ENCODE measurements around the gene GDPD4.

Gene GDPD4

GRCh38 chr11:77206264-77207018 is 95.0 kb downstream of the GDPD4 start:
- in situ Hi-C loops (cut with MboI; ENCODE audit: low sequenced_read_pairs): no loop called here

GRCh38 chr11:77205467-77206263 is 95.8 kb downstream of the GDPD4 start:
- in situ Hi-C loops (cut with MboI; ENCODE audit: low sequenced_read_pairs): no loop called here

- in situ Hi-C loops (cut with MboI; ENCODE audit: low sequenced_read_pairs): no loop called here
These were observed 96.6 kb downstream of the GDPD4 start for GRCh38 chr11:77204754-77205466.

GRCh38 chr11:77203901-77204753 is 97.4 kb downstream of the GDPD4 start:
- in situ Hi-C loops (cut with MboI; ENCODE audit: low sequenced_read_pairs): no loop called here

- in situ Hi-C loops (cut with MboI; ENCODE audit: low sequenced_read_pairs): no loop called here
These were observed 98.3 kb downstream of the GDPD4 start for GRCh38 chr11:77202941-77203900.

GRCh38 chr11:77201991-77202841 is 99.3 kb downstream of the GDPD4 start:
- in situ Hi-C loops (cut with MboI; ENCODE audit: low sequenced_read_pairs): no loop called here

GRCh38 chr11:77201370-77201769 is 100.1 kb downstream of the GDPD4 start:
- in situ Hi-C loops (cut with MboI; ENCODE audit: low sequenced_read_pairs): no loop called here

GRCh38 chr11:77200351-77201268 is 100.9 kb downstream of the GDPD4 start:
- in situ Hi-C loops (cut with MboI; ENCODE audit: low sequenced_read_pairs): no loop called here

- in situ Hi-C loops (cut with MboI; ENCODE audit: low sequenced_read_pairs): no loop called here
These were observed 102.2 kb downstream of the GDPD4 start for GRCh38 chr11:77199137-77199745.

GRCh38 chr11:77198440-77198849 is 103.0 kb downstream of the GDPD4 start:
- in situ Hi-C loops (cut with MboI; ENCODE audit: low sequenced_read_pairs): no loop called here

- in situ Hi-C loops (cut with MboI; ENCODE audit: low sequenced_read_pairs): no loop called here
These were observed 103.7 kb downstream of the GDPD4 start for GRCh38 chr11:77197626-77198320.

- in situ Hi-C loops (cut with MboI; ENCODE audit: low sequenced_read_pairs): no loop called here
These were observed 104.5 kb downstream of the GDPD4 start for GRCh38 chr11:77196961-77197360.

- in situ Hi-C loops (cut with MboI; ENCODE audit: low sequenced_read_pairs): no loop called here
These were observed 106.3 kb downstream of the GDPD4 start for GRCh38 chr11:77195071-77195755.

GRCh38 chr11:77193911-77194830 is 107.3 kb downstream of the GDPD4 start:
- in situ Hi-C loops (cut with MboI; ENCODE audit: low sequenced_read_pairs): no loop called here

- in situ Hi-C loops (cut with MboI; ENCODE audit: low sequenced_read_pairs): no loop called here
These were observed 108.3 kb downstream of the GDPD4 start for GRCh38 chr11:77193167-77193566.
